Right lung (tissue), 5 donors: ENCODE measurements around the gene ME2. TPM values are rescaled to one million over a fixed set of nuclear protein-coding genes. Genes with fewer than 3 reads are reported as not detected.
"Not testable (repeated sequence)": the region's sequence is repeated elsewhere in the genome, so short reads cannot be mapped to it uniquely, and the experiment has no call there.

ENCODE experiments used
- DNase-seq, 2 donors: peaks; one replicate each; pipeline ENCODE4 v3.0.0-alpha.2; 2013
- polyA plus RNA-seq, 5 donors: library from polyadenylated mRNA; unstranded; fragments of 120-200 nt; gene quantifications; one replicate each; pipeline versions ENCODE4 v1.2.1 to v1.2.3, GENCODE V29; 2013; ENCODE audit warnings: inconsistent platforms in 1 of 5, low replicate concordance in 1 of 5; ENCODE audit not compliant: insufficient read length in 5 of 5, insufficient read depth in 1 of 5

Gene ME2
- polyA plus RNA-seq, 5 donors = 25.9 to 39.0 (median 31.4) TPM

DNA sequence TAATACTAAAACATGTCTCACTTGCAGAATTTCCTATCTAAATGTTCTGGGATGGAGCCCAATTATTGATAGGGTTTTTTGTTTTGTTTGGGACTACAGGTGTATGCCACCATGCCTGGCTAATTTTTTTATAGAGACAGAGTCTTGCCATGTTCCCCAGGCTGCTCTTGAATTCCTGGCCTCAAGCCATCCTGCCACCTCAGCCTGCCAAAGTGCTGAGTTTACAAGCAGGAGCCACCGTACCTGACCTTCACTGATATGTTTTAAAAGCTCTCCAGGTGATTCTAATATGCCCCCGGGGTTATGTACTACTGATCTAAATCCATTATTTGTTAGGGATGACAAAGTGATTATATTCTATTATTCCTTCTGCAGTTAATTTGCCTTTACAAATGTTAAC lies 91.1 kb downstream of the ME2 start:
- peak in 1 of 2 donors; percentile 10 for DNase-seq

DNA sequence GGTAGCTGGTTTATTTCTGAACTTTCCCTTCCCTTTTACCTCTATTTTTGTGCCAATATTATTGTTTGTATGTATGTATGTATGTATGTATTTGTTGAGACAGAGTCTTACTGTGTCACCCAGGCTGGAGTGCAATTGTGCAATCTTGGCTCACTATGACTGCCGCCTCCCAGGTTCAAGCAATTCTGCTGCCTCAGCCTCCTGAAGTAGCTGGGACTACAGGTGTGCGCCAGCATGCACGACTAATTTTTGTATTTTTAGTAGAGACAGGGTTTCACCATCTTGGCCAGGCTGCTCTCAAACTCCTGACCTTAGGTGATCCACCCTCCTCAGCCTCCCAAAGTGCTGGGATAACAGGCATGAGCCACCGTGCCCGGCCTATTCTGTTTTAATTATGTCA lies 93.5 kb downstream of the ME2 start:
- not testable (repeated sequence) for DNase-seq

DNA sequence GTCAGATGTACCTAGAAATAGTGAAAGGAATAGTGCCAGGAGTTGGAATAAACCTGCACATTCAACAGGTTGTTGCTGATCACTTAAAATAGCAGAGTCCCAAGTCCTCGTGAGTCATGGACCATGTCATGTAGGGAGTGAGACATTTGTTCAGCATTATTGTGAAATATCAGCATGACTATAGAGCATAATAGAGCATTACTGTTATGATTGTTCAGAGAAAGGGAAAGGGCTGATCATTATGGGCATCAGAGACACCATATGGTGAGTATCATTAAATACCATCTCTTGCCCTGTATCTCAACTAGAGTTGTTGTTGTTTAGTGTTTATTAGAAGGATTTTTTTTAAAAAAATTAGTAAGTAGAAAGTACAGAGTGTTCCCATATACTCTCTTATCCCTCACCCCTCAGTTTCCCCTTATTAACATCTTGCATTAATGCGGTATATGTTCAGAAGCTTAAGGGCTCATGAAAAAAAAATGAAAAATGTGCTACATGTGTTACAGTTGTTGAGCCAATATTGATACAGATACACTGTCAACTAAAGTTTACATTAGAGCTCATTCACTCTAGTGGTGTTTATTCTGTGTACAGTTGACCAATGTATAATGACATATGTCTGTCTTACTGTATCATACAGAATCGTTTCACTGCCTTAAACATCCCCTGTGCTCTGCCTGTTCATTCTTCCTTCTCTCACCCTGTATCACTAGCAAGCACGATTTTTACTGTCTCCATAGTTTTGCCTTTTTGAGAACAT lies 94.6 kb downstream of the ME2 start:
- DNase-seq = no peak

DNA sequence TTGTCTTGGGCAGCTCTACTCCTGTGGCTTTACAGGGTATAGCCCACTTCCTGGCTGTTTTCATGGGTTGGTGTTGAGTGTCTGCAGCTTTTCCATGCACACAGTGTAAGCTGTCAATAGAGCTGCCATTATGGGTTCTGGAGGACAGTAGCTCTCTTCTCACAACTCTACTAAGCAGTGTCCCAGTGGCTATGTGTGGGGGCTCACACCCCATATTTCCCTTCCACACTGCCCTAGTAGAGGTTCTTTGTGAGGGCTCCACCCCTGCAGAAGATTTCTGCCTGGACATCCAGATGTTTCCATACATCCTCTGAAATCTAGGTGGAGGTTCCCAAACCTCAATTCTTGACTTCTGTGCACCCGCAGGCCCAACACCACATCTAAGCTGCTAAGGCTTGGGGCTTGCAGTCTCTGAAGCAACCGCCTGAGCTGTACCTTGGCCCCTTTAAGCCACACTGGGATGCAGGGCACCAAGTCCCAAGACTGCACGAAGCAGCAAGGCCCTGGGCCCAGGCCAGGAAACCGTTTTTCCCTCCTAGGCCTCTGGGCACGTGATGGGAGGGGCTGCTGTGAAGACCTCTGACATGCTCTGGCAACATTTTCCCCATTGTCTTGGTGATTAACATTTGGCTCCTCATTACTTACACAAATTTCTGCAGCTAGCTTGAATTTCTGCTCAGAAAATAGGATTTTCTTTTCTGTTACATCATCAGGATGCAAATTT lies 98.3 kb downstream of the ME2 start:
- no peak for DNase-seq

DNA sequence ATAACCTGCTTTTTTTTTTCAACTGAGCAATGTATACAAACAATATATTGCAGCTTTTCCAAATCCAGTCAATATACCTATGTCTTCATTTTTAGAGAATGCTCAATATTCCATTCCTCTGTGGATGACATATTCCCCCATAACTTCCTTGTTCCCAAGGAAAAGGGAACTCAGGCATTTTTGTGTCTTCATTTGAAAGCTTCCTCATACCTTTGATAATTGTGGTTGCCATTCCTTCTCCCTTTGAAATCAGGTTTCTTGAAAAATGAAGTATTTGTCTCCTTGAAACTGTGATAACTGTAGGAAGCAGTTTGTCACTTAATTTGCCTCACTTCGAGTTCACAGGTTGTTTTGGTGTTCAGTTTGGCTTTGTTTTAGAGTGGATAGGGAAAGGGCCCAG lies 102.5 kb downstream of the ME2 start:
- DNase-seq = no peak

DNA sequence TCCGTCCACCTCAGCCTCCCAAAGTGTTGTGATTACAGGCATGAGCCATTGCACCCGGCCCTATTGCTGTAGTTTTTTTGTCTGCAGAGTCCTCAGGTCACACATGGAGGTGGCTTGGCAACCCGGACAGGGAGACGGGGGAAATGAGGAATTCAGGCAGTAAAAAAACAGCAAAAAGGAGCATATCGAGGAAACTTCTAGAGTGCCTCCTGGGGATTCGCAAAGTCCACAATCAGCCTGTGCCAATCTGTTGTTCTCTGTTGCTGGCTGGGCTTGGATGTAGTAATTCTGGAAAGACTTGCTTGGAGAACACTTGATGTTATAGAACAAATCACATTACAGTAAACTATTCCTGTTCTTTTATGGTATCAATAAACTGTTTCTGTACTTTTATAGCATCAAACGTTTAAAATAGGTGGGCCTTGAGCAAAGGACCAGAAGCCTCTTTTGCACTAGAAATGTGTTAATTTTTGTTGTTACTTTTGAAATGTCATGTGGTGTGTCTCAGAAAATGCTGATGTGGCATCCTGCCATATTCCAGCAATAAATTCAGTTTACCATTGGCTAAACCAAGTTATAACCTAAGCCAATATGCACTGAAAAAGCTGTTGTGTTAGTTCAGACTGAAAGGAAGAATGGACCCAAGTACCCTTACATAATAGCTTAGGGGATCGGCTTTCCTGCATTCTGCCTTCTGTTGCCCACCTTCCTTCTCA lies 103.3 kb downstream of the ME2 start:
- no peak for DNase-seq

DNA sequence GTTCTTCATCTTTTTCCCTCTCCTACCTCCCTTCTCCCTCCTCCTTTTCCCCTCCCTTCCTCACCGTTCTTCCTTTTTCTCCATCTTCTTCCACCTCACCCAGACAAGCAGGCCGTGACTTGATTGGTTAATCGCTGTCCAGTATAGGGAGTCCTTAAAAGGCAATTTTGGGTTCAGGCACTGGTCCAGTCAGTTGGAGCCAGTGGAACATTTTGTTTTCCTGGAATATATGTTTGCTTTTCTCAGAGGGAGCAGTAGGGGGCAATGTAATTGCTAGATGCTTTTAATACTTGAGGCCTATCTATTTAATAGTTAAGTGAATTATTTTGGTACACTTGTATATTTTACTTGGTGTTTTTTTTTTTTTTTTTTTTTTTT lies 103.9 kb downstream of the ME2 start:
- no peak for DNase-seq

DNA sequence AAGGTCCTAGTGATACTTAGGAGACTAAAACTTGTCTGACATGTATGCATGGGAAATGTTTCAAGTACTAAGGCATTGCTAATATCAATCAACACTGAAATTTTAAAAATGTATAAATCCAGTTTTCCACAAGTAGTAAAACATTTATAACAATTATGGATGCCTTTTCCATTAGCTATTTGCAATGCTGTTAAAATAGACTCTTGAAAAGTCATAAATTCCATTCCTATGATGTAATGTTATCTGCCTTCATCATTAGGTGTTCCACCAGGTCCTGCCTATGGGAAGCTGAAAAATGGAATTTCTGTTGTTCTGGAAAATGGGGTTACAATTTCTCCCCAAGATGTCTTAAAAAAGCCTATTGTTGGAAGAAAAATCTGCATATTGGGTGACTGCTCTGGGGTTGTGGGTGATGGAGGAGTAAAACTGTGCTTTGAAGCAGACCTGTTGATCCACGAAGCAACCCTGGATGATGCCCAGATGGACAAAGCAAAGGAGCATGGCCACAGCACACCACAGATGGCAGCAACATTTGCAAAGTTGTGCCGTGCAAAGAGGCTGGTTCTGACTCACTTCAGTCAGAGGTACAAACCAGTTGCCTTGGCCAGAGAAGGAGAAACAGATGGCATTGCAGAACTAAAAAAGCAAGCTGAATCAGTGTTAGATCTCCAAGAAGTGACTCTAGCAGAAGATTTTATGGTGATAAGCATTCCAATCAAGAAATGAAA lies 107.6 kb downstream of the ME2 start:
- DNase-seq = no peak

DNA sequence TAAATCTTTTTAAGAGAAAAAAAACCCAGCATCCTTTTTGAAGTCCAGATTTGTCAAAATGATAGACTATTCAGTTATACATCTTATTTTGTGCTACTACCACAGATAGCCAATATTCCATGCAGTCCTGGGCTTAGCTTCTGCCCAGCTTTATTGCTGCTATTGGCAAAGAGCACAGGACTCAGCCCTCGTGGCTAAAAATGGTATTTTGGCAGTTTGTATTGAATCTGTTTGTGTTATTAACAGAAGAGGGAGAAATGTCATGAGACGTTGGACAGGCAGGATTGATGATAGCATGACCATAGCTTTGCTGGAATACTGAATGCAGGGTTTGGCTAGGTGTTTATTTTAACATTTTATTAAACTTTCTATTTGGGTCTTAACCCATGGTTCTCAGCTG lies 108.3 kb downstream of the ME2 start:
- DNase-seq = no peak

DNA sequence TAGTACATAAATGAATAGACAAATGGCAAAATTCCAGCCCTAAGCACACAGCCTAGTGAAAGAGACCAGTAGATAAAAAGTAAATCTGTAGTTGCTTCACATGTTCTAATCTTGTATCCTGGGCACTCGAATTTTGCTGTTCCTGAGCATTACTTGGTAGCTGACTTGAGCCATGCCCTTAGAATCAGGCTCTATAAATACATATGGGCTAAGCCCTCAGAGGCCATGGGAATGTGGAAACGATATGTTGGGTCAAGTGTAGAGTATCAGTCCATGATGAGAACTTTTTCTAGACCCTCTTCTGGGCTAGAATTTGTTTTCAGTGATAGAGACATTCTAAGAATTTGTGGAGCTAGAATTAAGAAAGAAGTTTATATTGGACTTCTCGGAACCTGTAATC lies 110.8 kb downstream of the ME2 start:
- no peak for DNase-seq

DNA sequence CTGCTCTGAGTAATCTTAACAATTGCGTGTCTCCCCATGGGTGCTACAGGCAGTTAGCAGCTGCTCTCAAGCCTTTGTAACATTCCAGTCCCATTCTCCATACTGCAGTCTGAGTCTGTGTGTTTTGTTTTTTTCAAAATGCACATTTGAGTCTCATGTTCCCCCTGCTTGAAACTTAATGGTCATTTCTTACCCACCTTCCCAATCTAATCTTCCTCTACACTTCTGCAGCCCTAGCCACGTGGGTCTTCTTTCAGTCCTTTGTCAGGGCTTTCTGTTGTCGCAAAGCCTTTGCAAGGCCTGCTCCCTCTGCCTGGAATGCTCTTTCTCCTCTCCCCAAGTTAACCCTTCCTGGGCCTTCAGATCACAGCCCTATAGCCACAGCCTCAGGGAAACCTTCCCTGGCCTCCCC lies 113.4 kb downstream of the ME2 start:
- DNase-seq = no peak

DNA sequence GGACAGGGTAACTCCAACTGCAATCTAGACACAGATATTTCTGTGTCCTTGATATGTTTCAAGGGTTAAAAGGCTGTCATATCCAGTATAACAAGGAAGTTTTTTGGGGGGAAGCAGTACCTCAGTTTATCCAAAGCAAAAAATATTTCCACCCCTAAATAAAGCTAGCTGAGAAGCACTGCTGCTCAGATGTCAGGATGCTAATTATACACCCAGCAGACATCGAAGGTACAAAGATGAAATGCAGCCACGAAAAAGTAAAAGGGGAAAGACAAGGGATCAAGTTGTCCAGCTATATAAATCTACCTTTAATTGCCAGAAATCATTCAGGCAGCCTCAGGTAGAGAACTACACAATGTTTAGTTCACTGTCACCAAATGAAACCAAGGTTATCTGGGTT lies 115.1 kb downstream of the ME2 start:
- DNase-seq = no peak

DNA sequence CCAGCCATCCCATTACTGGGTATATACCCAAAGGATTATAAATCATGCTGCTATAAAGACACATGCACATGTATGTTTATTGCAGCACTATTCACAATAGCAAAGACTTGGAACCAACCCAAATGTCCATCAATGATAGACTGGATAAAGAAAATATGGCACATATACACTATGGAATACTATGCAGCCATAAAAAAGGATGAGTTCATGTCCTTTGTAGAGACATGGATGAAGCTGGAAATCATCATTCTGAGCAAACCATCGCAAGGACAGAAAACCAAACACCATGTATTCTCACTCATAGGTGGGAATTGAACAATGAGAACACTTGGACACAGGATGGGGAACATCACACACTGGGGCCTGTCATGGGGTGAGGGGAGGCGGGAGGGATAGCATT lies 124.3 kb downstream of the ME2 start:
- not testable (repeated sequence) for DNase-seq

Other genes with a start within 250 kb of the ME2 start
- gene MRO, start 59.1 kb upstream of the ME2 start, polyA plus RNA-seq = under 1 TPM; 0.24 to 0.78 (median 0.31) TPM
- 10 to 100 TPM; 10.4 to 15.5 (median 12.8) TPM for gene ELAC1, start 88.9 kb downstream of the ME2 start, polyA plus RNA-seq
- gene SMAD4, start 151.1 kb downstream of the ME2 start, polyA plus RNA-seq = 100 to 1,000 TPM; 104 to 168 (median 160) TPM